GM23338 (cell line): ENCODE data around the gene NCKAP1. TPM values are rescaled to one million over a fixed set of nuclear protein-coding genes. Genes with fewer than 3 reads are reported as not detected.

Experiments
- ATAC-seq: fragments of 200-7000 bp; cut with Tn5 transposase; 3 replicates; pipeline ENCODE4 v1.9.1; 2020
- DNase-seq: peaks from one replicate; pipeline ENCODE4 v3.0.0-alpha.2; 2015; ENCODE audit warnings: low spot score
- H2AFZ ChIP-seq: fragments of 200-600 bp; sonication (generic); 2 replicates; pipeline ENCODE4 v1.8.0; 2016; ENCODE audit warnings: antibody characterized with exemption, mild to moderate bottlenecking, moderate library complexity
- H3F3A ChIP-seq: fragments of 200-600 bp; sonication (generic); replicated peaks from 2 replicates; pipeline ENCODE4 v1.8.0; 2017; ENCODE audit warnings: antibody characterized with exemption, mixed run types, low read depth
- H3K27ac ChIP-seq: fragments of 200-600 bp; sonication (generic); 2 replicates; pipeline ENCODE4 v1.6.1; 2016; ENCODE audit warnings: low read depth
- H3K27me3 ChIP-seq: fragments of 200-600 bp; sonication (generic); 2 replicates; pipeline ENCODE4 v1.8.0; 2016; ENCODE audit warnings: mild to moderate bottlenecking, mixed run types, moderate library complexity; ENCODE audit not compliant: insufficient read depth
- H3K36me3 ChIP-seq: fragments of 200-600 bp; sonication (generic); 2 replicates; pipeline ENCODE4 v1.8.0; 2016; ENCODE audit warnings: mild to moderate bottlenecking; ENCODE audit not compliant: insufficient read depth
- H3K4me1 ChIP-seq: fragments of 200-600 bp; sonication (generic); 2 replicates; pipeline ENCODE4 v1.8.0; 2016; ENCODE audit warnings: mild to moderate bottlenecking, moderate library complexity; ENCODE audit not compliant: insufficient read depth
- H3K4me2 ChIP-seq: fragments of 200-600 bp; sonication (generic); 2 replicates; pipeline ENCODE4 v1.7.1; 2017; ENCODE audit warnings: mixed run types
- H3K4me3 ChIP-seq: fragments of 200-600 bp; sonication (generic); 2 replicates; pipeline ENCODE4 v1.6.1; 2016; ENCODE audit warnings: mixed run types
- H3K79me2 ChIP-seq: fragments of 200-600 bp; sonication (generic); replicated peaks from 2 replicates; pipeline ENCODE4 v1.8.0; 2017; ENCODE audit warnings: mild to moderate bottlenecking; ENCODE audit not compliant: insufficient read depth
- H3K9me2 ChIP-seq: fragments of 200-600 bp; sonication (generic); 2 replicates; pipeline ENCODE4 v1.8.0; 2017; ENCODE audit not compliant: insufficient read depth
- H4K20me1 ChIP-seq: fragments of 200-600 bp; sonication (generic); replicated peaks from 2 replicates; pipeline ENCODE4 v1.8.0; 2017; ENCODE audit warnings: mild to moderate bottlenecking; ENCODE audit not compliant: insufficient read depth
- H3K27ac Mint-ChIP-seq: 2 replicates; pipeline ENCODE4 v1.8.0; 2020; ENCODE audit warnings: inconsistent platforms, mild to moderate bottlenecking, moderate library complexity, mixed read lengths
- H3K27me3 Mint-ChIP-seq: 3 replicates; pipeline ENCODE4 v1.8.0; 2022; ENCODE audit warnings: low read depth, mild to moderate bottlenecking, moderate library complexity, mixed read lengths, inconsistent platforms; ENCODE audit not compliant: insufficient read depth, poor library complexity
- H3K36me3 Mint-ChIP-seq: 3 replicates; pipeline ENCODE4 v1.8.0; 2021; ENCODE audit warnings: low read depth, mild to moderate bottlenecking, inconsistent platforms, moderate library complexity, mixed read lengths
- H3K4me1 Mint-ChIP-seq: 3 replicates; pipeline ENCODE4 v1.8.0; 2020; ENCODE audit warnings: mild to moderate bottlenecking, inconsistent platforms, mixed read lengths
- H3K4me3 Mint-ChIP-seq: 3 replicates; pipeline ENCODE4 v1.8.0; 2021; ENCODE audit warnings: moderate library complexity, mild to moderate bottlenecking, inconsistent platforms, mixed read lengths
- H3K9me3 Mint-ChIP-seq: 3 replicates; pipeline ENCODE4 v1.8.0; 2020; ENCODE audit warnings: moderate library complexity, mild to moderate bottlenecking, inconsistent platforms, mixed read lengths
- CREB1 ChIP-seq: fragments of 250-450 bp; sonication (Bioruptor Pico); IDR thresholded peaks from 2 replicates; pipeline ENCODE4 v1.5.0; 2020; ENCODE audit warnings: low read depth, mild to moderate bottlenecking, moderate library complexity
- CTCF ChIP-seq, 2 experiments: fragments of 200-600 bp in 1 of 2; sonication (generic) in 1 of 2; conservative IDR thresholded peaks; 2 replicates each; pipeline versions ENCODE4 v1.5.1 to v1.6.1; 2016 to 2017; ENCODE audit warnings: antibody characterized with exemption in 2 of 2, low read depth in 2 of 2, mild to moderate bottlenecking in 2 of 2, moderate library complexity in 1 of 2
- ETS1 ChIP-seq: IDR thresholded peaks from 2 replicates; pipeline ENCODE4 v1.6.1; 2016; ENCODE audit warnings: antibody characterized with exemption
- EZH2 ChIP-seq: fragments of 200-600 bp; sonication (generic); IDR thresholded peaks from one replicate; pipeline ENCODE4 v1.8.0; 2017; ENCODE audit warnings: antibody characterized with exemption, mild to moderate bottlenecking, low read depth; ENCODE audit not compliant: unreplicated experiment
- EZH2phosphoT487 ChIP-seq: fragments of 200-600 bp; sonication (generic); IDR thresholded peaks from one replicate; pipeline ENCODE4 v1.8.1; 2018; ENCODE audit warnings: antibody characterized with exemption; ENCODE audit not compliant: unreplicated experiment
- JUNB ChIP-seq: IDR thresholded peaks from one replicate; pipeline ENCODE4 v1.6.1; 2016; ENCODE audit warnings: antibody characterized with exemption; ENCODE audit not compliant: unreplicated experiment
- NANOG ChIP-seq: IDR thresholded peaks from 2 replicates; pipeline ENCODE4 v1.6.1; 2016; ENCODE audit warnings: antibody characterized with exemption, borderline replicate concordance
- REST ChIP-seq: IDR thresholded peaks from one replicate; pipeline ENCODE4 v1.6.1; 2018; ENCODE audit warnings: antibody characterized with exemption; ENCODE audit not compliant: unreplicated experiment
- ZNF114 ChIP-seq: fragments of 250-450 bp; sonication (Bioruptor Pico); IDR thresholded peaks from 2 replicates; pipeline ENCODE4 v1.5.0; 2020; ENCODE audit warnings: mild to moderate bottlenecking, moderate library complexity
- ZNF331 ChIP-seq: fragments of 250-450 bp; sonication (Bioruptor Pico); IDR thresholded peaks from 2 replicates; pipeline ENCODE4 v1.5.0; 2020; ENCODE audit warnings: low read depth, mild to moderate bottlenecking, moderate library complexity
- polyA plus RNA-seq: library from polyadenylated mRNA; unstranded; fragments of >200 nt; fragmentation: Nextera tagmentation; extraction: Ambion mirVana; gene quantifications from 2 replicates; pipeline ENCODE4 v1.2.1, GENCODE V29; 2016
- total RNA-seq: library from RNA; depleted of rRNA; stranded (reverse); fragments of >200 nt; shearing (Covaris generic); gene quantifications from 2 replicates; pipeline ENCODE4 v1.2.3, GENCODE V29; 2014

Gene NCKAP1
- total and polyA plus RNA-seq, 2 experiments from 2014 or later = 53.8 to 157 TPM

- Mint-ChIP-seq H3K27me3 (peaks cover 2% of the 10 kb centered on the region), H3K4me3 (no peak overlapping the region), H3K4me1 (no peaks in the 10 kb centered on the region), H3K36me3 (no peaks in the 10 kb centered on the region; the same call in 2 of the 3 replicates), H3K27ac (no peak overlapping the region), H3K9me3 (no peaks in the 10 kb centered on the region; the same call in 2 of the 3 replicates)
- no peaks in the 10 kb centered on the region for H3K79me2 ChIP-seq
- no peaks in the 10 kb centered on the region for H3K27me3 ChIP-seq
- no peak for ATAC-seq
- no peak overlapping the region for H3K27ac ChIP-seq
- TF ChIP-seq ZNF114 (CRISPR knock-in tag) (no peak), EZH2 (no peak), ZNF331 (no peak), ETS1 (no peak), CREB1 (no peak), JUNB (no peak), CTCF (conservative IDR thresholded peaks at IDR 0.05; ENCODE audit: low read depth in 2 of 2) (no peak), EZH2phosphoT487 (no peak)
- H3K9me2 ChIP-seq = no peaks in the 10 kb centered on the region
- no peaks in the 10 kb centered on the region for H3K4me1 ChIP-seq
- no peaks in the 10 kb centered on the region for H3F3A ChIP-seq
- no peaks in the 10 kb centered on the region for H3K36me3 ChIP-seq
- no peak overlapping the region for H3K4me3 ChIP-seq
- DNase-seq = no peak
- no peak overlapping the region for H3K4me2 ChIP-seq
- H2AFZ ChIP-seq = no peak overlapping the region
- no peaks in the 10 kb centered on the region for H4K20me1 ChIP-seq
Measured at GRCh38 chr2:182897137-182897536, 141.1 kb downstream of the NCKAP1 start.

- Mint-ChIP-seq H3K4me1 (no peaks in the 10 kb centered on the region), H3K27me3 (peaks cover 2% of the 10 kb centered on the region), H3K36me3 (no peaks in the 10 kb centered on the region; the same call in 2 of the 3 replicates), H3K4me3 (no peak overlapping the region), H3K27ac (no peak overlapping the region), H3K9me3 (no peaks in the 10 kb centered on the region; the same call in 2 of the 3 replicates)
- Histone ChIP-seq H3K4me1 (no peaks in the 10 kb centered on the region), H4K20me1 (no peaks in the 10 kb centered on the region), H3K79me2 (no peaks in the 10 kb centered on the region), H3K4me2 (no peak overlapping the region), H3K27ac (no peak overlapping the region), H3K36me3 (no peaks in the 10 kb centered on the region), H2AFZ (no peak overlapping the region), H3F3A (no peaks in the 10 kb centered on the region), H3K27me3 (no peaks in the 10 kb centered on the region), H3K4me3 (no peak overlapping the region), H3K9me2 (no peaks in the 10 kb centered on the region)
- ATAC-seq = no peak
- DNase-seq = no peak
- no peak for TF ChIP-seq NANOG
- no peak for TF ChIP-seq REST
- no peak for TF ChIP-seq ETS1
Measured at GRCh38 chr2:182895798-182896197, 142.5 kb downstream of the NCKAP1 start.
